Endothelial cell (in vitro differentiated cells): ENCODE data around the gene NDUFA6. TPM values are rescaled to one million over a fixed set of nuclear protein-coding genes. Genes with fewer than 3 reads are reported as not detected.
"Not testable (repeated sequence)": the region's sequence is repeated elsewhere in the genome, so short reads cannot be mapped to it uniquely, and the experiment has no call there.

Source experiments
- DNase-seq: peaks from one replicate; pipeline ENCODE4 v3.0.0; 2021; ENCODE audit warnings: low spot score
- H3K27ac Mint-ChIP-seq: one replicate; pipeline ENCODE4 v1.8.0; 2021; ENCODE audit warnings: mixed read lengths, inconsistent platforms; ENCODE audit not compliant: unreplicated experiment
- H3K27me3 Mint-ChIP-seq: one replicate; pipeline ENCODE4 v1.8.0; 2021; ENCODE audit warnings: mild to moderate bottlenecking, moderate library complexity, mixed read lengths, inconsistent platforms; ENCODE audit not compliant: unreplicated experiment
- H3K36me3 Mint-ChIP-seq: one replicate; pipeline ENCODE4 v1.8.0; 2021; ENCODE audit warnings: mild to moderate bottlenecking, low read depth, mixed read lengths, inconsistent platforms; ENCODE audit not compliant: unreplicated experiment
- H3K4me1 Mint-ChIP-seq: one replicate; pipeline ENCODE4 v1.8.0; 2021; ENCODE audit warnings: mild to moderate bottlenecking, mixed read lengths, inconsistent platforms; ENCODE audit not compliant: unreplicated experiment
- H3K4me3 Mint-ChIP-seq: one replicate; pipeline ENCODE4 v1.8.0; 2021; ENCODE audit warnings: mild to moderate bottlenecking, mixed read lengths, inconsistent platforms; ENCODE audit not compliant: unreplicated experiment
- H3K9me3 Mint-ChIP-seq: one replicate; pipeline ENCODE4 v1.8.0; 2021; ENCODE audit warnings: mixed read lengths, inconsistent platforms; ENCODE audit not compliant: unreplicated experiment
- CTCF ChIP-seq: fragments of 200-600 bp; sonication (generic); IDR thresholded peaks from one replicate; pipeline ENCODE4 v1.5.0; 2021; ENCODE audit warnings: antibody characterized with exemption; ENCODE audit not compliant: unreplicated experiment
- total RNA-seq: library from RNA; stranded (reverse); fragmentation: NEBNext Ultra II Directional; extraction: Animal tissue kit (Norgen Biotek cat#: 25700); gene quantifications from one replicate; pipeline ENCODE4 v1.2.1, GENCODE V29; 2021; ENCODE audit not compliant: unreplicated experiment

NDUFA6 gene
- total RNA-seq, 1 donor from 2014 or later: 54.9 TPM

GRCh38 chr22:42074132-42074811, 16.3 kb downstream of the NDUFA6 start, which contains the start of gene PHETA2:
TSS of gene PHETA2 (plus strand) at chr22:42074248. CDS start at chr22:42077294, 3,046 bp downstream.
- H3K27ac Mint-ChIP-seq: no peak within 1 kb of the TSS
- H3K4me1 Mint-ChIP-seq: peaks cover 16% of the 10 kb centered on the region
- peak; percentile 60 for DNase-seq
- peak within 1 kb of the TSS; percentile 72 for H3K4me3 Mint-ChIP-seq
- peaks cover 11% of the 10 kb centered on the region for H3K27me3 Mint-ChIP-seq
- H3K9me3 Mint-ChIP-seq: no peaks in the 10 kb centered on the region
- no peaks in the 10 kb centered on the region for H3K36me3 Mint-ChIP-seq
- peak; percentile 25 for TF ChIP-seq CTCF

DNA sequence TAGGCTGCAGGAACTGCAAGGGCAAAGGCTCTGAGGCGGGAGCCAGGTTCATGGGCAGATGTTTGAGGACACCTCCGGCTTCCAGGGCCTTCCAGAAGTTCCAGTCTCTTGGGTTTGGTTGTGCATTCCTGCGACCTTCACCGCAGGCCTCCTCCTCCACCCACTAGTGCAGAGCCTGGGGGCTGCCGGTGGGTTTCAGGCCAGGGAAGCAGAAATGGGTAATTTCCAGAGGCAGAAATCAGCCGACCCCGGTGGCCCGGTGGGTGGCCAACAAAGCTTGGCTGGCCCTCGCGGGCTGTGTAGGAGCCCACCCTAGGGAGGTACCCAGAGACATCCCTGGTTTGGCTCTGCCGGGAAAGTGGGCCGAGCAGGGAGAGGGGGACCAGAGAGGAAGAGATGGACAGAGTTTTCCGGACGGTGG, 16.9 kb downstream of the NDUFA6 start:
- no peaks in the 10 kb centered on the region for H3K9me3 Mint-ChIP-seq
- peaks cover 11% of the 10 kb centered on the region for H3K4me1 Mint-ChIP-seq
- H3K4me3 Mint-ChIP-seq: peak overlapping the region; percentile 72
- TF ChIP-seq CTCF: no peak
- H3K27me3 Mint-ChIP-seq: peaks cover 9% of the 10 kb centered on the region
- no peak overlapping the region for H3K27ac Mint-ChIP-seq
- peaks cover 2% of the 10 kb centered on the region for H3K36me3 Mint-ChIP-seq
- no peak for DNase-seq

- no peaks in the 10 kb centered on the region for H3K9me3 Mint-ChIP-seq
- H3K27me3 Mint-ChIP-seq: peaks cover 7% of the 10 kb centered on the region
- H3K4me3 Mint-ChIP-seq: no peak overlapping the region
- H3K4me1 Mint-ChIP-seq: peaks cover 3% of the 10 kb centered on the region
- no peak for TF ChIP-seq CTCF
- H3K27ac Mint-ChIP-seq: no peak overlapping the region
- H3K36me3 Mint-ChIP-seq: peaks cover 4% of the 10 kb centered on the region
- no peak for DNase-seq
These were observed 17.8 kb downstream of the NDUFA6 start for GRCh38 chr22:42072606-42073330.

DNA sequence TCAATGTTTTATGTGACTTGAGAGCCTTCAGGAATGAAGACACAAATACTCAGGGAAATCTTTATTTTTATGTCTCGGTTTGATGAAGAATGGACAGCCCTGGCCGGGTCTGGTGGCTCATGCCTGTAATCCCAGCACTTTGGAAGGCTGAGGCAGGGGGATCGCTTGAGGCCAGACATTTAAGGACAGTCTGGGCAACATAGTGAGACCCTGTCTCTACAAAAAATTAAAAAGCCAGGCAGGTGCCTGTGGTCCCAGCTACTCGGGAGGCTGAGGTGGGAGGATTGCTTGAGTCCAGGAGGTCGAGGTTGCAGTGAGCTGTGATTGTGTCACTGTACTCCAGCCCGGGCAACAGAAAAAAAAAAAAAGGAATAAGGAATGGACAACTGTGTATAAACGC, 19.1 kb downstream of the NDUFA6 start:
- not testable (repeated sequence) for H3K27me3 Mint-ChIP-seq, H3K4me1 Mint-ChIP-seq, H3K9me3 Mint-ChIP-seq, DNase-seq, H3K36me3 Mint-ChIP-seq, H3K27ac Mint-ChIP-seq
- peak overlapping the region; percentile 82 for H3K4me3 Mint-ChIP-seq

GRCh38 chr22:42070517-42071422, 19.8 kb downstream of the NDUFA6 start, which contains the start of gene NAGA:
TSS of gene NAGA (minus strand) at chr22:42070812. CDS start at chr22:42070297, 515 bp downstream.
- Mint-ChIP-seq H3K27me3 (peaks cover 6% of the 10 kb centered on the region), H3K4me3 (peak within 1 kb of the TSS; percentile 89)
- peak; percentile 87 for DNase-seq

More at GRCh38 chr22:42070517-42071422, 19.8 kb downstream of the NDUFA6 start, which contains the start of gene NAGA:
- Mint-ChIP-seq H3K9me3 (no peaks in the 10 kb centered on the region), H3K36me3 (peaks cover 11% of the 10 kb centered on the region), H3K27ac (no peak within 1 kb of the TSS), H3K4me1 (no peaks in the 10 kb centered on the region)
- no peak for TF ChIP-seq CTCF
